Stimulated activated CD8-positive, alpha-beta memory T cell treated with anti-CD3 and anti-CD28 coated beads, Interleukin-12 subunit alpha, Interleukin-12 subunit beta, amount 100 ng/mL, for 24 hours (primary cell): Measurements from ENCODE around the gene NANOS1.

Experiments
- DNase-seq: peaks from one replicate; pipeline ENCODE4 v3.0.0-alpha.2; 2020; ENCODE audit errors: extremely low read depth

NANOS1 gene, protein sequence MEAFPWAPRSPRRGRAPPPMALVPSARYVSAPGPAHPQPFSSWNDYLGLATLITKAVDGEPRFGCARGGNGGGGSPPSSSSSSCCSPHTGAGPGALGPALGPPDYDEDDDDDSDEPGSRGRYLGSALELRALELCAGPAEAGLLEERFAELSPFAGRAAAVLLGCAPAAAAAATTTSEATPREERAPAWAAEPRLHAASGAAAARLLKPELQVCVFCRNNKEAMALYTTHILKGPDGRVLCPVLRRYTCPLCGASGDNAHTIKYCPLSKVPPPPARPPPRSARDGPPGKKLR

DNA sequence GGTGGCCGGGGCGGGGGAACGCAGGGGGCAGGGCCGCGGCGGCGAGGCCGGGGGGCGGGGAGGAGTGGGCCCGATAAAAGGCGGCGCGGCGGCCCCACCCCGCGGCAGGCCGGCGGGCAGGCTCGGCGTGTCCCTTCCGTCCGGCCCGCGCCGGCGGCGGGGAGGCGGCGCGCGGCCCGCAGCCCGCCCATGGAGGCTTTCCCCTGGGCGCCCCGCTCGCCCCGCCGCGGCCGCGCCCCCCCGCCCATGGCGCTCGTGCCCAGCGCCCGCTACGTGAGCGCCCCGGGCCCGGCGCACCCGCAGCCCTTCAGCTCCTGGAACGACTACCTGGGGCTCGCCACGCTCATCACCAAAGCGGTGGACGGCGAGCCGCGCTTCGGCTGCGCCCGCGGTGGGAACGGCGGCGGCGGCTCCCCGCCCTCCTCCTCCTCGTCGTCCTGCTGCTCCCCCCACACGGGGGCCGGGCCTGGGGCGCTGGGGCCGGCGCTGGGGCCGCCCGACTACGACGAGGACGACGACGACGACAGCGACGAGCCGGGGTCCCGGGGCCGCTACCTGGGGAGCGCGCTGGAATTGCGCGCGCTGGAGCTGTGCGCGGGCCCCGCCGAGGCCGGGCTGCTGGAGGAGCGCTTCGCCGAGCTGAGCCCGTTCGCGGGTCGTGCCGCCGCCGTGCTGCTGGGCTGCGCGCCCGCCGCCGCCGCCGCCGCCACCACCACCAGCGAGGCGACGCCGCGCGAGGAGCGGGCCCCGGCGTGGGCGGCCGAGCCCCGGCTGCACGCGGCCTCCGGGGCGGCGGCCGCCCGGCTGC is at the start of gene NANOS1:
Gene NANOS1, plus strand, starts transcription at position 102 of the 808 bp plus-strand sequence. Its CDS starts 88 bp downstream, at position 190.
- DNase-seq: peak; percentile 3

DNA sequence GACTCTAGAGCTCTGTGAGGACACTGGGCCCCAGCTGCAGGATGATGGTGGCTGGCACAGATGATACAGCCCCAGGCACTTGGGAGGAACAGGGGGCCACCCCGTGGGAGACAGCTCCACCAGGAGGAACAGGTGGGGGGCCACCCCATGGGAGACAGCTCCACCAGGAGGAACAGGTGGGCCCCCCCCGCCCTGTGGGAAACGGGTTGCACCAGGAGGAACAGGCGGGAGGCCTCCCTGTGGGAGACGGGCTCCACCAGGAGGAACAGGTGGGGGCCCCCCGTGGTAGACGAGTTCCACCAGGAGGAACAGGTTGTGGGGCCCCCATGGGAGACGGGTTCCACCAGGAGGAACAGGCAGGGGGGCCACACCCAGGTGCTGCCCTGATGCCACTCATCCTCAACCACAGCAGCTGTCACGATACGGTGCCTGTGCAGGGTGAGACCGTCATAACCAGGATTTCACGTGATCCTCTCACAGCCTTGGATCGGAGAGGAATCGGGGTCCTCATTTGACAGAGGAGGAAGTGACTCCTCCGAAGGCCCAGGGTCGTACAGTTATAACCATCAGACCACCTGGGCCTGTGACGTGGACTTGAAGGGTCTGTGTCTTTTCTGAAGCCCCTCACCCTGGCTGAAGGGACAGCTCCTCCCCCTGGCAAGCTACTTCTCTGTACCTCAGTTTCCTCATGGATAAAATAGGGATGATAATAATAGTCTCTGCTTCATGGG is 49.2 kb upstream of the NANOS1 start:
- DNase-seq: no peak

DNA sequence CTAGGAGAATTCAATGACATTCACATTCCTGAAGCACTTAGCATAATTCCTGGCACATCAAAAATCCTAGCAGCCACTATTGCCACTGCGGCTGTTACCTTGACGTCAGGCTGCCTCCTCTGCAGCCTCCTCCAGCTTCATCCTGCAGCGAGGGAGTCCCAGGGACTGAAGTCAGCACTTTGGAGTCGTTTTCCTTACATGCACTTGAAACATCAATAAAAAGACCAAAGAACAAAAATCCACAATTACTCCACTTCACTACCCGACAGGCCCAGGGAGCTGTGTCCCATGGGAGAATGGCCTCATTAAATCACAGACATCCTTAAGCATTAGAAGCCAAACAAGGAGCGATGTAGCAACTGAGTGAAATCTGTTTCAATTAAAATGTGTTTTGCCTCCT is 48.6 kb upstream of the NANOS1 start:
- DNase-seq: no peak

DNA sequence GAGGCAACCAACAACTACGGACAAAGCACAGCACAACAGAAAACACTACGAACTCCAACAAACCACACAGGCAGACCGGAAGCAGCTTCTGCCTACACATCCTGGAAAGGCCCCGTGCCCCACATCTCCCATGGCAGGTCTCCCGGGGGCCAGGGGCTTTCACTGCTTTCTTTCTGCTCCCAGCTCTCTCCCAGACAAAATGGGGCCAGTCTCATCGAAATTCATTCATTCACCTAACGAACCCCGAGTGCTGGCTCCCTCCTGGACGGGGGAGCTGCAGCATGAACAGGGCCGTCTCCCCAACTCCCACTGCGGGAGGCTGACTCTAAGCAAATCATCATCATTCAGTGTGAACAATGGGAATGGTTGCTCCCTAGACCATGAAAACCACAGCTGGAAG is 47.6 kb upstream of the NANOS1 start:
- no peak for DNase-seq

DNA sequence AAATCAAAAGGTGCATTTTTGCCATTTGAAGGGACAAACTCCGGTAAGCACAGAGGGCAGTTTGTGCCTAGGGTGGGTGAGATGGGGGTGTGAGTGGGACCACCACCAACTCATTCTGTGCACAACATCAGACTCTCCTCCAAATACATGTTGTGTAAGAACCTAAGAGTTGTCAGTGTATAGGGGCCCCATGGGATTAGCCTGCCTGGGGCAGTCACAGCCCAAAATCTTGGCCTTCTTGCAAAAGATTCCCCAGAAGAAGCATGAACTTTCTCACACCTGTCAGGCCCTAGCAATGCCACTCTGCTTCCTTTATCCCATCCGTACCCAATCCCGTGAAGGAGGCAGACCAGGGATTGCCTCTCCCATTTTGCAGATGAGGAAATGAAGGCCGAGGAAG is 47.1 kb upstream of the NANOS1 start:
- DNase-seq: no peak

DNA sequence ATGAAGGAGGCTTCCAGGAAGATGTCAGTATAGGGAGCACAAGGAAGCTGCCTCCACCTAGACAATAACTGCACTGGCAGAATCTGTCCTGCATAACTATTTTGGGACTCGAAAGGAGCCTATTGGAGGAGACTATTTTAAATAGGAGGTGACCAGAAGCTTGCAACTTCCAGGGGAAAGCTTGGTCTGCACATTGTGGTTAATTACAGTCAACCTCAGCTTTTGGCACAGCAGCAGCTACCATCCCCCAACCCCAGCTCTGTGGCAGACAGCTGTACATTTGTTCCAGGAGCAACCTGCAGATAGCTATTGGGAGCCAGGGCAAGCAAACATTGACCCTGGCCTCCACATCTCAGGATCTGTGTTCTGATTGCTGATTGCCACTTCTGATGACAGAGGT is 46.3 kb upstream of the NANOS1 start:
- DNase-seq: no peak

DNA sequence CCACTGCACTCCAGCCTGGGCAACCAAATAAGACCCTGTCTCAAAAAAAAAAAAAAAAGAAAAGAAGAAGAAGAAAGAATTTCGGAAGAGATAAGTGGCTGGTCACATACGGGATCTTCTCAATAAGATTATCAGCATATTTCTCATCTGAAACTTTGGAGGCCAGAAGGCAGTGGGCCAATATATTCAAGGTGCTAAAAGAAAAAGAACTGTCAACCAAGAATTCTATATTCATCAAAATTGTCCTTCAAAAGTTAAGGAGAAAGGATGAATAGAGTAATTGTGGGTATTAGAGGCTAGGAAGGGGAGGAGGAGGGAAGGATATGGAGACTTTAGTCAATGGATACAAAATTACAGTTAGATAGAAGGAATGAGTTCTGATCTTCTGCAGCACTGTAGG is 43.9 kb upstream of the NANOS1 start:
- DNase-seq: no peak

DNA sequence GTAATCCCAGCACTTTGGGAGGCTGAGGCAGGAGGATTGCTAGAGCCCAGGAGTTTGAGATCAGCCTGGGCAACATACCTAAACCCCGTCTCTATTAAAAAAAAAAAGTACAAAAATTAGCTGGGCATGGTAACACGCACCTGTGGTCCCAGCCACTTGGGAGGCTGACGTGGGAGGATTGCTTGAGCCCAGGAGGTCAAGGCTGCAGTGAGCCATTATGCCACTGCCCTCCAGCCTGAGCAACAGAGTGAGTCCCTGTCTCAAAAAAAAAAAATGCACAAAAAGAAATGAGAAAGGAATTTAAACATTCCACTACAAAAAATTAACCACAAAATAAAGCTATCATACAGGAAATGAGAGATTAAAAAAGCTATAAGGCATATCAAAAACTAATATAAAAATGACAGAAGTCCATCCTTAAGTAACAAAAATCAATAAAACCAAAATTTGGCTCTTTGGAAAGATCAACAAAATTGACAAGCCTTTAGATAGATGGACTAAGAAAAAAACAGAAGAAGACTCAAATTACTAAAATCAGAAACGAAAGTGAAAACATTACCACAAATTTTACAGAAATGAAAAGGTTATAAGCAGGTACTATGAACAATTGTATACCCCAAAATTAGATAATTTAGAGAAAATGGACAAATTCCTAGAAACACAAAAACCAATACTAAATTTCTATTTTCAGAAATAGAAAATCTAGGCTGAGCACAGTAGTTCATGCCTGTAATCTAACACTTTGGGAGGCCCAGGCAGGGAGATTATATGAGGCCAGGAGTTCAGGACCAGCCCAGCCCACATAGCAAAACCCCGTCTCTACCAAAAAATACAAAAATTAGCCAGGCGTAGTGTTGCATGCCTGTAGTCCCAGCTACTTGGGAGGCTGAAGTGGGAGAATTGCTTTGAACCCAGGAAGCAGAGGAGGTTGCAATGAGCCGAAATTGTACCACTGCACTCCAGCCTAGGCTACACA is 42.4 kb upstream of the NANOS1 start:
- no peak for DNase-seq

DNA sequence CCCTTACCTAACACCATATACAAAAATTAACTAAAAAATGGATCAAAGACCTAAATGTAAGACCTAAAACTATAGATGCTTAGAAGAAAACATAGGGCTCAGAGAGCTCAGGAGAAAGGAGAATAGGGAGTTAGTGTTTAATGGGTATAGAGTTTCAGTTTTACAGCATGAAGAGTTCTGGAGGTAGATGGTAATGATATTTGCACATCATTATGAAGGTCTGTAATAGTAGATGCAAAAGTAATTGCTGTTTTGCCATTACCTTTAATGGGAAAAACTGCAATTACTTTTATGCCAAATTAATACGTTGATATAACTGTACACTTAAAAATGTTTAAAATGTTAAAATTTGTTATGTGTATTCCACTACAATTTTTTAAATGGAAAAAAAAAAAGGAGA is 39.2 kb upstream of the NANOS1 start:
- no peak for DNase-seq

DNA sequence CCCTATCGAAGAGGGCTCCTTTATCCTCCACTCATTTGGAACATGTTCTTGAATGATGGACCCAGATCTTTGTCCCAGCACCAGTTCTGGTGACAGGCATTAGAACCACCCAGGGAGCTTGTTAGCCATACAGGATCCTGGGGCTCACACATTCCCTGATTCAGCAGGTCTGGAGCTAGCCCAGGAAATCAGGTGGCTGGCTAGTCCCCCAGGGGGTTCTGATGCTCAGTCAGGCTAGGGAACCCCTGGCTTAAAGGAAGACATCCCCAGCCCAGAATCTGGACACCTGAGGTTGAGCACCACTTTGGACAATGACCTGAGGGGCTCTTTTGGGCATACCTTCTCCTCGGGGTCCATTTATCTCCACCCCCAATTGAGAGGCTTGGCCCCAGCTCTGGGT is 37.0 kb upstream of the NANOS1 start:
- no peak for DNase-seq

DNA sequence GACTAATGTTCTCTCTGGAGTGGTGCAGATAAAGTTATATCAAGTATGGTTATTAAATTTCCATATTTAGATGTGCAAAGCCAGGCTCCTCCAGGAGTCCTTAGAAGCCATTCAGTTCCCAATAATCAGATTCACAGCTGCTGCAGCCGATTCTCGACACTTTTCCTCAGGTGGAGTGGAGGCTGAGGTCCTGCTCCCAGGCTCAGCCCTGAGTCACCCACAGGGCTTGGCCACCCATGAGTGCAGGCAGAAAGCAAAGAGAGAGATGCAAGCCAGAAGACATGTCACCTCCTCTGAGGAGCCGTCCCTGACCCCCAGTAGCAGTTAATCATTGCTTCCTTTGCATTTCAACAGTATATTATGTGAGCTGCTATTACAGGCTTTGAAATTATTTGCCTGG is 36.3 kb upstream of the NANOS1 start:
- no peak for DNase-seq

DNA sequence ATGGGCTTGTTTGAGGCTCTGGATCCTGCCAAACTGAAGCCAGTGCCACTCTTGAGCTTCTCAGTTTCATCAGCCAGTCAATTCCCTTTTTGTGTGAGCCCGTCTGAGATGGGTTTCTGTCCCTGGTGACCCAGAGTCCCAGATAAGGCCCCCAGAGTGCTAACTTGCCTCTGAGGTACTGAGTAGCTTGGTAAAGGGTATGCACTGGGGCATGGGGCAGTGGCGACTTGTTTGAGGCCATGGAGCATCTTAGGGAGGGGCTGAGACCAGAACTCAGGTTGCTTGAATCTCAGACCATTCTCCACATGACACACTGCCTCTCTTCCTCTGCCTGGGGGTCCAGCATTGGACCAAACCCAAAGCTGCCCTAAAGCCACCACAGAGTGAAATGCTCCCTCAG is 35.2 kb upstream of the NANOS1 start:
- no peak for DNase-seq

DNA sequence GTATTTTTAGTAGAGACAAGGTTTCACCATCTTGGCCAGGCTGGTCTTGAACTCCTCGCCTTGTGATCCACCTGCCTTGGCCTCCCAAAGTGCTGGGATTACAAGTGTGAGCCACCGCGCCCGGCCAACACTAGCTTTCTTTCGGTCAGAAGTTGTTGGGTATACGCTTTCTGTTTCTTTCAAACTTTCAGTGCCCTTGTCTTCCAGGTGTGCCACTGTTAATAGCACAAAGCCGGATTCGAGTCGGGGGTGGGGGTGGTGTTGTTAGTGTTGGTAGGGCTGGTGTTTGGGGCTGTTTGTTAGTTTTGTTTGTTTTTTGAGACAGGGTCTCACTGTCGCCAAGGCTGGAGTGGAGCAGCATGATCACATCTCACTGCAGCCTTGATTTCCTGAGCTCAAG is 33.8 kb upstream of the NANOS1 start:
- no peak for DNase-seq

DNA sequence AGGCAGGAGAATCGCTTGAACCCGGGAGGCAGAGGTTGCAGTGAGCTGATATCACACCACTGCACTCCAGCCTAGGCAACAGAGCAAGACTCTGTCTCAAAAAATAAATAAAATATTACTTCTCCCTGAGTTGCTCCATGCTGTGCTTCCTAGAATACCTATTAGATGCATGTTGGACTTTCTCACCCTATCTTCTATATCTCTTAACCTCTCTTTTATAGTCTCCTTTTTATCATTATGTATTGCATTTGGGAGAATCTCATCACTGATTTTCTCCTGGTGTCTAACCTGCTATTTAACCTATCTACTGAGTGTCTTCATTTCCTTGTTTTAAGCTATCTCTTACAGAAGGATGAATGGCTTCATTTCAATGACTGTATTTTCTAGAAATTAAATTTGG is 32.1 kb upstream of the NANOS1 start:
- DNase-seq: no peak

DNA sequence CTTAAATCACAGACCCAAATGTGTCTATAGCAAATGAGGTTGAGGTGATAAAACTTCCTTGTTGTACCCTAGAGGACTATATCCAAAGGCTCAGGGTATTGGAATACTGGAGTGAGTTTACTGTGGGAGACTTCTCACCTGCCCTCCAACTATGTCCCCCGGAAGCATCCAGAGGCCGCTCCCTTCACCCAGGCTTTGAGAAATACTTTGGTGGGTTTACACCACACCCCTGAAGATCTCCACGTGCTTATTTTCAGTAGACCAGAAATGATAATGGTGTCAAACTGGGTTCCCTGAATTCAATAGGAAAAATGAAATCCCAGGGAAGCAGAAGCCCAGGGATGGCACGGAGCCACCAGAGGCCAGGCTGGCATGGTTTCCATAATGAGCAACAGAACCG is 31.3 kb upstream of the NANOS1 start:
- no peak for DNase-seq

DNA sequence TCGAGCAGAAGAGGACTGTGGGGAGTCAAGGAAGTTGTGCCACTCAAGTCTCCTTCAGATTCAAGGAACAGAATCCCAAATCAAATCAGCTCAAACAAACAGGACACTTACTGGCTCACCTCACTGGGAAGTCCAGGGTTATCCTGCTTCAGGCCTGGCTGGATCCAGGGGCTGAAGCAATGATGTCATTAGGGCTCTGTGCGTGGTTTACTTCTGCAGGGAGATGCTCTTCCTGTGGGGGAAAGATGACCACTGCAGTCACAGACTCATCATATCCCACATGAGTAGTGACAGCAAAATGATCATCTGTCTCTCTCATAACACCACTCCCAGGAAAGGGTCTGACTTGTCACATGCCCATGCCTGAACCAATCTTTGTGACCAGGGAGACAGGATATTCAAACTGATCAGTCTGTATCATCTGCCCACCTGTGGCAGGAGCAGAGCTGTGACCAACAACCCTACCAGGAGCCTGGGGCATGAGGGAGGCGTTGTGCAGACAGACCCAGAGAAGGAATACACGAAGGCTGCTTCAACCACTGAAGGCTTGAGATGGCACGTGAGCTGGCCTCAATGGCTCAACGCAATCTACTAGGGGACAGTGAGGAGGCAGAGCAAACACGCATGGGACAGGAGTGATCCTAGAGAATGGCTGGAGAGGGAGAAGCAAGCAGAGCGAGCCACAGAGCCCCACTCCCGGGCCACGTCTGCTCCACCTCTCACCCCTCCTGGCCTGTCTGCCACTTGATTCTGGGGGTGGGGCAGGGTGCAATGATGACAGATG is 27.6 kb upstream of the NANOS1 start:
- no peak for DNase-seq

DNA sequence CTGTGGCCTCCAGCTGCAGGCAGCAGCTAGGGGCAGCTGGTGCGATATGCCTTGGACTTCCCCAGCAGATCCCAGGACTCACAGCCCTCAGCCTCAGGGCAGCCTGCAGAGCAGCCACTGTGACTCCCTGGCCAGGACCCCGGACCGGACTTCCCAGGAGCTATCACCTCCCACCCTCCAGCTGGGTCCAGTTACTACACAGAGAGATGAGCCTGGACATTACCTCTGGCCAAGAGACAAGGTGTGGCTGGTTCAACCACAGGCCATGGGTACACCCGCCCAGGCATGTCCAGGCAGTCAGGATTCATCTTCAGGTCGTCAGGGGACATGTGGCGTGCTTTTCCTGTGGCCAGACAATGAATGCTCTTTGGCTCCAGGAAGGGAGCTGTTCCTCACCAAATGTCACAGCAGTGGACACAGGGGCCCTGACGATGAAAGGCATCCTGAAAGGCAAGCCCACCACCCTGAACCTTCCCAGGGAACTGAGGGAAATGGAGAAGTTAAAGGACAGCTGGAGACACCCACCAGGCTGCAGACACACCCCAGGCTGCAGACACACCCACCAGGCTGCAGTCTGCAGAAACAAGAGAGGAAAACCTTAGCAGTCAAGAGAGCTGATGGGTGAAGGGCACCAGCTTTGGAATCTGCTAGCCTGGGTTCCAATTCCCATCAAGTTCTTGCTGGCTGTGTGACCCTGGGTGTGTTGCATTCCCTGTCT is 25.8 kb upstream of the NANOS1 start:
- no peak for DNase-seq

DNA sequence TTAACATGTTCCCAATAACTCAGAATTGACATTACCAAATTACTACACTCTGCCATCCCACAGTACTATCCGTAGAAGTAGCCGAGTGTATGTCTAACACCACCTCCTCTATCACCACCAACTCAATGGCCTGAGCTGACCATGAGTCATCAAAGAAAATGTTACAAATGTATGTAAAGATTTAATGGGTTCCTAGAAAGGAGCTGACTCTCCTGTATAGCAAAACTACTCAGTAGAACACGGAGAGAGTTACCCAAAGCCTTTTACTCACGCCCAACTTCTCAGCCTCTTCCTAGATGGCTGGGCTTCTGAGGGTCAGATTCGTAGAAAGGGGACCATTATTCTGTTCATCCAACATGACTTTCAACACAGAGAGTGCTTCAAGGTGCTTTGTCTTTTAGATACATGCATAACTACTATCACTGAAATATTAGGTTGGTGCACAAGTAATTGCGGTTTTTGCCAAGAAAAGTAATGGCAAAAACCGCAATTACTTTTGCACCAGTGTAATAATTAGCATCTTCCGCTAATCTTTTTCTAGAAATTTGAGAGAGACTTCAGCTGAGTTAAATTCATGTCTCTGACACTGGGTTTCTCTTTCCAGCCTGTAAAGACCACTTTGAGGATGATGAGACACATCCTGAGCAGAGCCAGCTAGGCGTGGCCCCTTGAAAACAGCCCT is 24.0 kb upstream of the NANOS1 start:
- no peak for DNase-seq

DNA sequence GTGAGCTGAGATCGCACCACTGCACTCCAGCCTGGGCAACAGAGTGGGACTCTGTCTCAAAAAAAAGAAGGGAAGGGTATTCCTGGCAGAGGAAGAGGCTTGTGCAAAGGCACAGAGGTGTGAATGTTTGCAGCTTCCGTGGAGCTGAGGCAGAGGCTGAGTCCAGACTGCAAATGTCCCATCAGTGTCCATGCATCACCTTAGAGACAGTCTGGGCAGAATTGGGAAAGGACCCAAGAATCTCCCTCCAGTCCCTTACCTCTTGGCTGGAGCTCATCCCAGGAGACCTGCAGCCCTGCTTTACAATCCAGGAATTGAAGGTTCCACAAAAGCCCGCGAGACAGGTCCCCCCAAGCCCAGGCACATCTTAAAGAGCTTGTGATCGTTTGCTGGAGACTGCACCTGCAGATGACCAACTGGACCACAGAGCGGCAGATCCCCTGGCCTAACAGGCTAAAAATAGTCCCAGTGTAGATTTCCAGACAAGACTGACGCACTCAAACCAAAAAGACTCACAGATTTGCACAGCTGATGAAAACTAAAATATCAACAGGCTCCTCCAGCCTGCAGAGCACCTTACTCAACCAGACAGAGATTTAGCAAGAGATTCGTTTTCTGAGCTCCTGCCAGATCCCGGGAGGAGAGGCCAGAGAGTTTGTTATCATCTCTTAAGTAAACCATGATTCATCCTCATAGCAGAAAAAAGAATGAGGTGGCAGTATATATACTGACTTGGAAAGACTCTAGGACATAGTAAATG is 22.9 kb upstream of the NANOS1 start:
- DNase-seq: no peak
